ES-I3 (cell line): ENCODE data around the gene SYMPK.
"Not testable (repeated sequence)": the region's sequence is repeated elsewhere in the genome, so short reads cannot be mapped to it uniquely, and the experiment has no call there.

Source experiments
- H3K36me3 ChIP-seq: 2 replicates; pipeline ENCODE4 v1.6.1; 2013; ENCODE audit warnings: mild to moderate bottlenecking, low read length, control low read depth, moderate library complexity; ENCODE audit not compliant: insufficient read depth
- H3K4me1 ChIP-seq: 2 replicates; pipeline ENCODE4 v1.6.1; 2013; ENCODE audit warnings: mild to moderate bottlenecking, control low read depth, low read length; ENCODE audit not compliant: insufficient read depth
- H3K9ac ChIP-seq: 2 replicates; pipeline ENCODE4 v1.6.1; 2013; ENCODE audit warnings: low read depth, mild to moderate bottlenecking, low read length, moderate library complexity
- H3K9me3 ChIP-seq: 2 replicates; pipeline ENCODE4 v1.6.1; 2013; ENCODE audit warnings: mild to moderate bottlenecking, low read length, moderate library complexity; ENCODE audit not compliant: control insufficient read depth, insufficient read depth

The SYMPK gene

DNA sequence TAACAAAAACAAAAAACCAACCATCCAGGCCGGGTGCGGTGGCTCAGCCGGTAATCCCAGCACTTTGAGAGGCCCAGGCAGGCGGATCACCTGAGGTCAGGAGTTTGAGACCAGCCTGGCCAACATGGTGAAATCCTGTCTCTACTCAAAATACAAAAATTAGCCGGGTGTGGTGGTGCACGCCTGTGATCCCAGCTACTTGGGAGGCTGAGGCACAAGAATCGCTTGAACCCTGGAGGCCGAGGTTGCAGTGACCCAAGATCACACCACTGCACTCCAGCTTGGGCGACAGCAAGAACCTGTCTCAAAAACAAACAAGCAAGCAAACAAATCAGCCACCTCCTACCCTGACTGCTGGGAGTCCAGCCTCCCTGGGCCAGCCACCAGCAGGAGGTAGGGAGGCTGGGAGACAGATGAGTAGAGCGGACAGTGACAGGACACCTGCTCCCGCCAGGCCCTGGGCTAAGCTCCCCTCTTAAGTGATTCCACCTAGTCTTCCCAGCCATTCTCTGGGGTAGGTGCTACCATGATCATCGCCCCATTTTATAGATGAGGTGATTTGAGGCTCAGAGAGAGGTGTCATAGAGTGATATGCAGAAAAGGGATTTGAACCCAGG lies 33.1 kb upstream of the SYMPK start:
- not testable (repeated sequence) for H3K4me1 ChIP-seq, H3K9me3 ChIP-seq, H3K9ac ChIP-seq, H3K36me3 ChIP-seq

DNA sequence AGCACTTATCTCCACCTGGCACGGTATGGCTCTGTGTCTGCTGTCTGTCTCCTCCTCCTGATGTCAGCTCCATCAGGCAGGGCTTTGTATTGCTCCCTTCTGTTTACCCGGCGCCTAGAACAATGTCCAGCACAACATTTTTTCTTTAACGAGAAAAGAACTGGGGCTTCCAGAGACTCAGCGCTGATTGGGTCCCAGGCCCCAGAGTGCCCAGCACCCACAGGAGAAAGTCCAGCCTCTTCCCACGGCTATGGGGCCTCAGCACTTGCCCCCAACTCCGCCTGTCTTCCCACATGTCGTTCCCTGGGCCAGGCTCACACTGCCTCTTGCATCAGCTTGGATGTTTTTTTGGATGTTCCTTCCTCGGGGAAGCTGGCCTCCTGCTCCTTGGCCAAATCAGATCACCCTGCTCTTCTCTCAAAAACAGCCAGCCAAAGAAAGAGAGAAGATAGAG lies 32.6 kb upstream of the SYMPK start:
- Histone ChIP-seq H3K9ac (no peak overlapping the region), H3K4me1 (0 out of 2 replicates have a peak, but pooled peaks cover under 1% of the 10 kb centered on the region), H3K36me3 (peaks cover 3% of the 10 kb centered on the region; the same call in 1 of the 2 replicates), H3K9me3 (no peaks in the 10 kb centered on the region)

DNA sequence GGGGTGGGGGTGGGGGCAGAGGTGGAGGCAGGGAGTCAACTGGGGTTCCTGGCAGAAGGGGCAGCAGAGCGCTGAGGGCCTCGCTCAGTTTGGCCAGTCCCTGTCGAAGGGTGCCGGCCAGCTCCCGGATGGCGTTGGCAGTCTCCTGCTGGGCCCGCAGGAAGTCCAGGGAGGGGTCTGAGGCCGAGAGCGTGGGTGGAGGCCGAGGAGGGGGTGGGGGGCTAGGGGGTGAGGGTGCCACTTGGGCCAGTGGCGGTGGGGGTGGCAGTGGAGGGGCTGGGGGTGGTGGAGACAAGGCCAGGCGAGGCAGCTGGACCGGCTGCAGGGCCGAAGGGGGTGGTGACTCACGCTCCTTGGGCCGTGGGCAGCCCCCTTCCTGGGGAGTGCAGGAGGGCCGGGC lies 27.9 kb upstream of the SYMPK start:
- Histone ChIP-seq H3K36me3 (no peaks in the 10 kb centered on the region), H3K9ac (no peak overlapping the region), H3K9me3 (no peaks in the 10 kb centered on the region), H3K4me1 (no peaks in the 10 kb centered on the region)

DNA sequence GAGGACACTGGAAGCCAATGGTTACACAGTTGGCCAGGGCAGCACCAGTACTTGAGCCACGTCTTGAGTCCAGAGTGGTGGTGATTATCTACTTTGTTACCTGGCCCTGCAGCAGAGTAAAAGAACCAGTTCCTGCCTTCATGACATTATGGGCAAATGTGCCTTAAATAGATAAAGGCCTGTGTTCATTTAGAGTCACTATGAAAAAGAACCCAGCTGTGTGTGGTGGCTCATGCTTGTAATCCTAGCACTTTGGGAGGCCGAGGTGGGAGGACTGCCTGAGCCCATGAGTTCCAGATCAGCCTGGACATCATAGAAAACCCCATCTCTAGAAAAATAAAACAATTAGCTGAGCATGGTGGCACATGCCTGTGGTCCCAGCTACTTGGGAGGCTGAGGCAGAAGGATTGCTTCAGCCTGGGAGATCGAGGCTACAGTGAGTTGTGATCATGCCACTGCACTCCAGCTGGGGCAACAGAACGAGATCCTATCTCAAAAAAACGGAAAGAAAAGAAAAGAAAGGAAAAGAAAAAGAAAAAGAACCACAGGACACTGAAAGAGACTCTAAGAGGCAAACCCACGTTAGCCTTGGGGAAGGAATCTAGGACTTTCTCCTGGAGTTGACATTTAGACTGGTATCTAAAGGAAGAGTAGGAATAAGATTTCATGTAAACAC lies 26.4 kb upstream of the SYMPK start:
- no peaks in the 10 kb centered on the region for H3K36me3 ChIP-seq
- H3K9me3 ChIP-seq, result no peaks in the 10 kb centered on the region
- no peak overlapping the region for H3K9ac ChIP-seq
- no peaks in the 10 kb centered on the region for H3K4me1 ChIP-seq

DNA sequence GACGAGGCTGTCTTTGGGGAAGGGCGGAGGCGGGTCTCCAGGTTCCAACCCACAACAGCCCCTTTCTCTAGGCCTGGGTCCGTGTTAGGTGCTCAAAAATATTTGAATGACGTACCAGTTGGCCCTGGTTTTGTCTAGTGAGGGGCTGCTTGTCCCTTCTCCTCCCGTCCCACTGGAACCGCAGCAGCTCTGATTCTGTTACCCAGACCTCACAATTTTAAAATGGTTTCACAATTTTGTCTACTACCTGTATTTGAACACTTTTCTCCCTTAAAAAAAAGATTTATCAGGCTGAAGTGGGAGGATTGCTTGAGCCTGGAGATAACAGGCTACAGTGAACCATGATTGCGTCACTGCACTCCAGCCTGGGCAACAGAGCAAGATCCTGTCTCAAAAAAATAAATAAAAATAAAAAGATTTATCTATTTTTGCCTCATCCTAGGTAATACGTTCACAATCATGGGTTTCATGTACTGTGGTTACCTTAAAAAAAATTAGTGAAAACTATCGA lies 24.3 kb upstream of the SYMPK start:
- Histone ChIP-seq H3K9me3 (no peaks in the 10 kb centered on the region), H3K4me1 (peaks cover under 1% of the 10 kb centered on the region; the same call in 1 of the 2 replicates), H3K9ac (peak overlapping the region; percentile 99), H3K36me3 (no peaks in the 10 kb centered on the region)

DNA sequence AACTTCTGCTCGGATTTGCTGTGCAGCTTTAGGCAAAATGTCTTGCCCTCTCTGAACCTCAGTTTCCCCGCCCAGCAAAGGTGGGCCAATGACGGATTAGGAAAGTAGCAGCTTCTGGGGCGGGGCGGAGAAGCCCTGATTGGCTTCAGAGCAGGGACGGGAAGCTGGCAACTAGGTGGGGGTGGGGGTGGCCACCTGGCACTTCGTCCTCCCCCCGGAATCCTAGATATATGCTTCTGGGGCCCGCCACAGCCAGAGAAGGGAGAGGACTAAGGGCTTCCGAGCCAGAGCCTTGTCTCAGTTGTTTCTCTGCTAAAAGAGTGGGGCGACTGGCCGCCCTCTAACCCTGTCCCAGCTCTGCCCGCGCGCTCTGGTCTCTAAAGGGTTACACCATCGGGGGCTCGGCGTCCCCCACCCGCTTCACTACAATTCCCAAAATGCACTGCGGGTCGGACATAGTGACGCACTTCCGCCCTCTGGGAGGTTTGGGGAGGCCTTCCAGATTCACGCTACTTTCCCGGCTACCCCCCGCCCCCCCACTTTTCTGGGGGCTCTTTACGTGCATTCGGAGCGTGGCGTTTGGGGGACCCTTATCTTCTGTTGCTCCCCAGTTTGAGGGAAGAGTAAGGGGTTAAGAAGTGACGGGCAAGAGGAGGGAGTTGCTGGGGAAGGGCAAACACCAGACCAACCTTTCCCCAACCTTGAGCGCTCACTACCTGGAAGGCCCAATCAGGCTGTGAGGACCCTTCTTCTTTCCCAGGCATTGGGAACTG lies 23.7 kb upstream of the SYMPK start:
- H3K9me3 ChIP-seq, result no peaks in the 10 kb centered on the region
- H3K4me1 ChIP-seq, result peaks cover 7% of the 10 kb centered on the region; the same call in 1 of the 2 replicates
- peak overlapping the region; percentile 99 for H3K9ac ChIP-seq
- no peaks in the 10 kb centered on the region for H3K36me3 ChIP-seq

DNA sequence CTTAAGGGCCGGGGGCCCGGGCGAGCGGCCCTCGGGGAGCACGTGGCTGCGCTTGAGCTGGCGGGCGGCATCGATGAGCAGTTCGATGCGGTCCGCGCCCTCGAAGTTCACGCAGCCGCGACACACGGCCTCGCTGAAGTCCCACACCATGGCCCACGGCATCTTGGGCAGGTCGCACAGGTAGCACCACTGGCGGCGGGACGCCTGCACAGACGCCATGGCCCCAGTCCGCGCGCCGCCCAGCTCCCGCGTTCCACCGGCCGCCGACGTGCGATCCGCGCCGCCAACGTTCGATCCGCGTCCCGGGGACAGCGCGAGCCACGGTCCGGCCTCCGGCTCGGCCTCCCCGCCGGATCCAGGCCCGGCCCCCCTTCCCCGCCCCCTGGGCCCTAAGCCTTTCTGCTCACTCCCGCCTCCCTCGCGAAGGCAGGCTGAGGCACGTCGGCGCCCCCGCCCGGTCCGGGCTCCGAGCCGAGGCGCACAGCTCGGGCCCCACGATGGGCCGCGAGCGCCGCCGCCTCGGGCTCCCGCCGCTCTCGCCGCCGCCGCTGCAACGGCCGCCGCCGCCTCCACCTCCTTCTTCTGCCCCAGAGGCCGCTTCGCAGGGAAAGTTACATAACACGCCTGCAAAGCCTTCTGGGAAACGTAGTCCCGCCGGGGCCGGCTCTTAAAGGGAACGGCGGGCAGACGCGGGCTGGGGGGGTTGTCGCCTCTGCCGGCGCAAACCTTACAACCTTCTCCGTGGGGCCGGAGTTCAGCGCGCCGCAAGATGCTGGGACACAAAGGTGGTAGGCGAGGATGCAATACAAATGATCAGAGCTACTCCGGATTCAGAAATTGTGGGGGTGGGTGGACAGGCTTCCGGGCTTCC lies 22.8 kb upstream of the SYMPK start, which contains the start of gene IRF2BP1:
Gene IRF2BP1, minus strand, starts transcription at position 586 of the 871 bp plus-strand sequence. Its CDS starts 367 bp downstream, at position 219.
- Histone ChIP-seq H3K9ac (peak within 1 kb of the TSS; percentile 99), H3K36me3 (no peaks in the 10 kb centered on the region), H3K4me1 (peaks cover 14% of the 10 kb centered on the region), H3K9me3 (no peaks in the 10 kb centered on the region)

DNA sequence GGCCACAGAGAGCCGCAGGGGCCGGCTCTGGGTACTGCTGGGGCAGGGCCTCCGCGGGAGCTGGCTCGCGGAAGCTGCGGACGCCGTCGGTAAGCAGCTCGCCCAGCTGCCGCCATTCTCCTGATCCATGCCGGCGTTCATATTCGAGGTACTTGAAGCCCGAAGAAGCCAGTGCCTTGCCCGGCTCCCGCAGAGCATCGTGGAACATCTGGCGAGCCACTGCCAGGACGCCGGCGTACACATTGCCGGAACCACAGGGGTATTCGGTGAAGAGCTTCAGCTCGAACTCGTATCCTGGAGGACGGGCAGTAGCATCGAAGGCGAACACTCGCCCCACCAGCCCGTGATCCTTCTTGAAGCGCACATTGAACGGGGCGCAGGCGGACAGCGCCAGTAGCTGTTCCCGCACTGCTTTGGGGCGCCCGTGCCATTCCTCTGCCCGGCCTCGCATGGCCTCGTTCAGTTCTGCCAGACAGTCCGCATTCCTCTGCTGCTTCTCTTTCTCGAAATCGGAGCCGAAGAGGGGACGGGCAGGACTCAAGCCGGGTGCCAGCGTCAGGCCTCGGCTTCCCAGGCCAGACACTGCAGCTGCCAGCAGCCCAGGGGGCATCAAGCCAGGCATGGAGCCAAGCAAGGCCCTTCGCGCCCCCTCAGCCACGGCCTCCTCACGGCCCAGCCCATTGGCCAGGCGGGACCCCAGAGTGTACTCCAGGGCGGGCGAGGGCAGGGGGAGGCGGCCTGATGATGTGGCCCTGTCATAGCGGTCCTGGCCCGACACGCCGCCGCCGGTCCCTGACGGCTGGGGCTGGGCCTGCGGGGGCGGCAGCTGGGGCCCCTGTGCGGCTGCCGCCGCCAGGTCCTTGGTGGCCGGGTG lies 22.0 kb upstream of the SYMPK start:
- Histone ChIP-seq H3K4me1 (peaks cover 14% of the 10 kb centered on the region), H3K9ac (peak overlapping the region; percentile 99; the same call in 1 of the 2 replicates), H3K36me3 (no peaks in the 10 kb centered on the region), H3K9me3 (no peaks in the 10 kb centered on the region)

DNA sequence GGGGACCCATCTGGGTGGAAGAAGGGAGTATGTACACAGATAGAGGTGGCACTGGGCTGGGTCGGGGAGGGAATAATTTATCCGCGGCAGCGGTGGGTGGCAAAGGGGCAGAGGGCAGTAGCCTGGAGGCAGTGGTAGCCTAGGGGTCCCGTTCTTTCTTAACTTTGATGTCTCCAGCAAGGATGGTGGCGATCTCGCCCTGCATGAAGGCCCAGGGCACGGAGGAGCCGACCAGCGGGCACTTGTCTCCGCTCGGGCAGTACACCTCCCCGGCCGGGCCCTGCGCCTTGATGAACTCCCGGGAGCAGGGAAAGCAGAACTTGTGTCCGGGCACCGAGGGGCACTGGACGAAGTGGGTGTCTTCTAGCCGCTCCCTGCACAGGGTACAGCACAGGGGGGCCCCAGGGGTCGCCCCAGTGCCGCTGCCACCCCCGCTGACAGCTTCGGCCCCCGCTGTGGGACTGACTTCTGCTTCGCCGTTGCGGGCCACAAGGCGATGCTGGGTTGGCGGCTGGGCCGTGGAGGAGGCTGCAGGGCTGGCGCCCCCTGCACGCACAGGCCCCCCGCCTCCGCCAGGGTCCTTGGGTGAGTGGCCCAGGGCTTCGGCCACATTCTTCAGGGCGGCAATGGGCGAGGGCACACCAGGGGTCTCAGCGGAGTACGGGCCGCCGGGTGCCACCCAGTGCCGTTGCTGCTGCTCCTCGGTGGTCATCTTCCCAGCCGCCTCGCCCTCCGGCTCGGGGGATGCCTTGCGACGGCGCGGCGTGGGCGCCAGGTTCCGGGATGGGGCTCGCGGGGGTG lies 21.1 kb upstream of the SYMPK start:
- H3K4me1 ChIP-seq, result peaks cover 14% of the 10 kb centered on the region
- H3K9ac ChIP-seq, result no peak overlapping the region

DNA sequence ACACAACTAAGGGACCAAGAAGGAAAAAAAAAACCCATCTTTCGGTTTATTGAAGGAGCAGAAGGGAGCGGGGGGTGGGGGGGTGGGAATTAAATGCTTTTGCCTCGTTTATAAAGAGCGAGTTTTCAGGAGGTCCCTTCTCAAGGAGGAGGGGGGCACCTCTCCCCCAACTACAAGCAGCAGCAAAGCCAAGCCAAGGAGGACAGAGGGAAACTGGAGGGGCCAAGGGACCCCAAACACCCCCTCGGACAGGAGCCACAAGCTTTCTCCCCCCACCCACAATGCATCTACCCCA lies 20.6 kb upstream of the SYMPK start:
- Histone ChIP-seq H3K36me3 (no peaks in the 10 kb centered on the region), H3K9me3 (no peaks in the 10 kb centered on the region), H3K4me1 (peaks cover 15% of the 10 kb centered on the region), H3K9ac (no peak overlapping the region)

More for the DNA sequence above, 21.1 kb upstream of the SYMPK start:
- Histone ChIP-seq H3K36me3 (no peaks in the 10 kb centered on the region), H3K9me3 (no peaks in the 10 kb centered on the region)

DNA sequence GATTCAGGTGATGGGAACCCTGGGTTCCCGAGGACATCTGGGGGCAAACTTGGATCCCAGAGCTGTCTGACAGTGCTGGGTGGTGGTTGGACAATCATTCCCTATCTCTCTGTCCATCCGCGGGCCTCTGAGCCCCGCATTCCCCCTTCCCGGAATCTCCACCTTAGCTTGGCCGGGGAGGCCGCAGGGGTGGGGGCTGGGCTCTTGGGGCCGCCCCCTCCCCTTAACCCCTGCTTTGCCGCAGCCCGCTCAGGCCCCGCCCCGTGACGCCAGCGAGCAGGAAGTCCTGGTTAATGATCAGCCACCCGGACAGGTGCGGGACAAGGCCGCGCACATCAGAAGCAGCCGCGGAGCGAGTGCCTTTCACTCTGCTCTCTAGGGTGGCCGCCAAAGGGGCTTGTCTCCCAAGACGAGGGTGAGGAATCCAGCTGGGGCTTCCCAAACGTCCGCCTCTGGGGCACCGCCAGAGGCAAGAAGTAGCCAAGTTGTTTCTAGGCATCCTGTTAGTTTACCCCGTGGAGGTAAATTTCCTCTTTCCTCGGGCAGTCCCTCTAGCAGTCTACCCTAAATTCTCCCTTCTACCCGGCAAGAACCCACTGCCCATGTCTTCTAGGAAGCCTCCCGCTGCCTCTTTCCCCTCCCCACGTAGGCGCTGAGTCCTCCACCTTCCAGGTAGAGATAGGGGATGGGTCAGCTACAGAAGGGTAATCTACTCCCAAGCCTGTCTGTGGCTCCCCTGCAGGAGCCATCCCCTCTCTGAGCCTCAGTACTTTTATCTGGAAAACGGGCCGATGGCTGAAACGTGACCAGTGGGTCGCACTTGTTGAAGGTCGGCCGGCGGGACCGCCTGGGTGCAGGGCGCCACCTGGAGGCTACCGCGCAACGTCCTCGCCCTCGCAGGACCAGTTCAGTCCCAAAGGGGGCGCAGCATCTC lies 20.0 kb upstream of the SYMPK start:
- H3K4me1 ChIP-seq, result peaks cover 17% of the 10 kb centered on the region
- H3K36me3 ChIP-seq, result no peaks in the 10 kb centered on the region
- H3K9ac ChIP-seq, result peak overlapping the region; percentile 54
- H3K9me3 ChIP-seq, result no peaks in the 10 kb centered on the region
